CD4-positive, CD25-positive, alpha-beta regulatory T cell (primary cell): ENCODE measurements around the gene PRSS38. TPM values are rescaled to one million over a fixed set of nuclear protein-coding genes. Genes with fewer than 3 reads are reported as not detected.

ENCODE experiments used
- ATAC-seq, 2 donors: fragments of 150-1000 bp; cut with Tn5 transposase; one replicate each; pipeline ENCODE4 v1.10.0; 2021; ENCODE audit warnings: low read depth in 2 of 2, moderate number of reproducible peaks in 2 of 2, moderate library complexity in 1 of 2
- DNase-seq, 3 donors: peaks; one replicate each; pipeline versions ENCODE4 v3.0.0 to v3.0.0-alpha.2; 2012 to 2022; ENCODE audit warnings: mixed read lengths in 1 of 3
- H3K27ac ChIP-seq: one replicate; pipeline ENCODE4 v1.7.0; 2013; ENCODE audit warnings: mild to moderate bottlenecking, low read length; ENCODE audit not compliant: insufficient read depth, poor library complexity, severe bottlenecking
- H3K27me3 ChIP-seq: one replicate; pipeline ENCODE4 v1.7.0; 2013; ENCODE audit warnings: low read length; ENCODE audit not compliant: control insufficient read depth, insufficient read depth
- H3K36me3 ChIP-seq: one replicate; pipeline ENCODE4 v1.7.0; 2013; ENCODE audit warnings: mild to moderate bottlenecking, low read length, moderate library complexity; ENCODE audit not compliant: control insufficient read depth, insufficient read depth
- H3K4me1 ChIP-seq: 2 replicates; pipeline ENCODE4 v1.7.0; 2013; ENCODE audit warnings: mild to moderate bottlenecking, low read length; ENCODE audit not compliant: insufficient read depth, control insufficient read depth, poor library complexity, severe bottlenecking
- H3K4me3 ChIP-seq: one replicate; pipeline ENCODE4 v1.7.0; 2013; ENCODE audit warnings: low read depth, mild to moderate bottlenecking, low read length, moderate library complexity
- H3K9me3 ChIP-seq, 2 experiments: 1 replicate in 1 of 2; 2 replicates in 1 of 2; pipeline ENCODE4 v1.7.0; 2013; ENCODE audit warnings: low read length in 2 of 2, mild to moderate bottlenecking in 1 of 2, moderate library complexity in 1 of 2; ENCODE audit not compliant: control insufficient read depth in 2 of 2
- H3K27ac Mint-ChIP-seq, 3 donors: one replicate each; pipeline ENCODE4 v1.8.0; 2020 to 2022; ENCODE audit warnings: mild to moderate bottlenecking in 3 of 3, mixed read lengths in 3 of 3, moderate library complexity in 2 of 3
- H3K27me3 Mint-ChIP-seq: one replicate; pipeline ENCODE4 v1.8.0; 2022; ENCODE audit warnings: mild to moderate bottlenecking, mixed read lengths
- H3K36me3 Mint-ChIP-seq: one replicate; pipeline ENCODE4 v1.8.0; 2020; ENCODE audit warnings: mixed read lengths
- H3K4me1 Mint-ChIP-seq, 4 donors: one replicate each; pipeline ENCODE4 v1.8.0; 2020 to 2022; ENCODE audit warnings: mixed read lengths in 4 of 4, mild to moderate bottlenecking in 1 of 4
- H3K4me3 Mint-ChIP-seq, 4 donors: one replicate each; pipeline ENCODE4 v1.8.0; 2020 to 2022; ENCODE audit warnings: mild to moderate bottlenecking in 4 of 4, mixed read lengths in 4 of 4, moderate library complexity in 3 of 4
- H3K9me3 Mint-ChIP-seq, 7 donors: one replicate each; pipeline ENCODE4 v1.8.0; 2020 to 2022; ENCODE audit warnings: mixed read lengths in 7 of 7, mild to moderate bottlenecking in 3 of 7, moderate library complexity in 2 of 7
- polyA plus RNA-seq, 4 donors: library from polyadenylated mRNA; unstranded; fragments of 300-500 nt; fragmentation: Illumina TruSeq; gene quantifications; one replicate each; pipeline ENCODE4 v1.2.3, GENCODE V29; 2021
- total RNA-seq: library from RNA; stranded (reverse); gene quantifications from one replicate; pipeline ENCODE4 v1.2.3, GENCODE V29; 2022

The PRSS38 gene
- total and polyA plus RNA-seq, 5 donors from 2014 or later: not detected

DNA sequence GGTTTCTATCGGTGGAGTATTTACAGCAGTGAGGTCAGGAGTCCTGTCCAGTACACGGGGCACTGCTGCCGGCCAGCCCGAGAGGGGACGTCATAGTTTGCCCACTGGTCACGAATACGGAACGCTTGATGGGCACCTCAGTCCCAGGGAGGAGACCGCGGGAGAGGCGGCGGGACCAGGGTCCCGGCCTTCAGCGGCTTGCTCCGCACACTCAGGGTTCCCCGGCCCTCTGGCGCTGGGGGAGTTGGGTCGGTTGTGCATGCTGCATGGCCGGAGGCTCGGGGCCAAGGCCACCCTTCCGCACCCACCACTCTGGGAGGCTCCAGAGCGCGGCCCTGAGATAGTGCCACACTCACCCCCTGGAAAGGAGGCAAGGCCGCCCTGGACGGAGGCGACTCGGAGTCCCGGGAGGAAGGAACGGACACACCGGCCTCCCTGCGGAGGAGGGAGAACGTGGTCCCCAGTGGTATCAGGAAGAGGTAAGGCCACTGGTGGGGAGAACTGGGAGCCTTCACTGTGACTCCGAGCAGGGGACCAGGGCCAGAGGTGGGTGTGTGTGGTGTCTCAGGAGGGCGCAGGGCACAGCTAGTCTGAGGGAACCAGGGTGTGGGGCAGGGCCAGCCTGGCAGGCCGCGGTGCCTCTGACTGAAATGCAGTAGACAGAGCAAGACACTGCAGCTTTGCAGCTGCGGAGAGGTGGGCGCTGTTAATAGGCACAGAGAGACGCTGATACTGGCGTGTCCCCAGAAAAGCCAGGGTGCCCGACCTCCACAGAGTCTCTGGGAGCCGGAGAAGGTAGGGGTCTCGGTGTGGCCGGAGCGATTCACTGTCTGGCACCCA lies 28.6 kb upstream of the PRSS38 start:
- Histone ChIP-seq H3K9me3 (no peaks in the 10 kb centered on the region), H3K27me3 (no peaks in the 10 kb centered on the region), H3K36me3 (no peaks in the 10 kb centered on the region), H3K4me1 (peaks cover 24% of the 10 kb centered on the region), H3K27ac (peak overlapping the region; percentile 56), H3K4me3 (peak overlapping the region; percentile 83)
- H3K36me3 Mint-ChIP-seq: peaks cover 5% of the 10 kb centered on the region
- H3K9me3 Mint-ChIP-seq: no peaks in the 10 kb centered on the region
- DNase-seq: no peak
- H3K4me3 Mint-ChIP-seq: peak overlapping the region; percentile 84 to 94 (median 90)
- H3K4me1 Mint-ChIP-seq: peaks cover 0 to 33% (median 14%) of the 10 kb centered on the region in 4 donors
- peak overlapping the region in 2 of 3 donors; percentile 81 to 86 for H3K27ac Mint-ChIP-seq
- no peaks in the 10 kb centered on the region for H3K27me3 Mint-ChIP-seq
- no peak for ATAC-seq

DNA sequence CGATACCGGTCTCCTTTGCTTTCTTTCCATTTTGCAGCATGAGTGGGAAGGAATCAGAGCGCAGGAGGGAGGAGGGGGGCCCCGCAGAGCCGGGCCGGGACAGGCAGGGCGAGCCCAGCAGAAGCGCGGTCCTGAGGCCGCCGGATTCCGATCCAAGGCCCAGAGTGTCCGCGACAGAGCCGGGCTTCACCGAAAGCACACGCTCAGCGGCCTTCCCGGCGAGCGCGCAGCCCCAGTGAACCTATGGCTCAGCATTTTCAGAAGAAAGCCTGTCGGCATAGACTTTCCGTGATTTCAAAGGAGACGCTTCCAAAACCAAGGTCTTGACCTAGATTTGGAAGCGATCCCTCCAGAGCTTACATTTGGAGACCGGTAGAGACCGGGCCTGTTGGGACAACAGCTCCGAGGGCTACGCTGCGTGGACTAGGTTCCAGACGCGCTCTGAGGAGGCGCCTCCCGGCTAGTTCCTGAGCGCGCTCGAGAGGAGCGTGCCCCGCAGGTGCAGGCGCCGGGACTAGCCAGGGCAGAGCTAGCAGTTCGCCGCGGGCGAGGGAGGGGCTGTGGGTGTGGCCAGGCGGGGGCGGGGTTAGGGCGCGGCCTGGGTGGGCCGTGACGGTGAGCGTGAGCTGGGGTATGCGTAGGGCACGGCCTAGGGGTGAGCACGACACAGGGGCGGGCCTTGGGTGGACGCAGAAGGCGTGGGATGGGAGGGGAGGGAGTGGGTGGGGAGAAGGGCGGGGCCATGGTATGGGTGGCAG lies 27.8 kb upstream of the PRSS38 start:
- peaks cover 24% of the 10 kb centered on the region for H3K4me1 ChIP-seq
- ATAC-seq: peak; percentile 94 to 96
- peak overlapping the region; percentile 56 for H3K27ac ChIP-seq
- H3K36me3 ChIP-seq: no peaks in the 10 kb centered on the region
- Mint-ChIP-seq H3K4me3 (peak overlapping the region; percentile 84 to 94 (median 90)), H3K4me1 (peaks cover 0 to 34% (median 14%) of the 10 kb centered on the region in 4 donors), H3K27me3 (no peaks in the 10 kb centered on the region), H3K27ac (peak overlapping the region in 2 of 3 donors; percentile 81 to 86), H3K36me3 (peaks cover under 1% of the 10 kb centered on the region), H3K9me3 (no peaks in the 10 kb centered on the region)
- H3K4me3 ChIP-seq: peak overlapping the region; percentile 83
- no peaks in the 10 kb centered on the region for H3K27me3 ChIP-seq
- DNase-seq: peak; percentile 93 to 97 (median 97)
- no peaks in the 10 kb centered on the region for H3K9me3 ChIP-seq

DNA sequence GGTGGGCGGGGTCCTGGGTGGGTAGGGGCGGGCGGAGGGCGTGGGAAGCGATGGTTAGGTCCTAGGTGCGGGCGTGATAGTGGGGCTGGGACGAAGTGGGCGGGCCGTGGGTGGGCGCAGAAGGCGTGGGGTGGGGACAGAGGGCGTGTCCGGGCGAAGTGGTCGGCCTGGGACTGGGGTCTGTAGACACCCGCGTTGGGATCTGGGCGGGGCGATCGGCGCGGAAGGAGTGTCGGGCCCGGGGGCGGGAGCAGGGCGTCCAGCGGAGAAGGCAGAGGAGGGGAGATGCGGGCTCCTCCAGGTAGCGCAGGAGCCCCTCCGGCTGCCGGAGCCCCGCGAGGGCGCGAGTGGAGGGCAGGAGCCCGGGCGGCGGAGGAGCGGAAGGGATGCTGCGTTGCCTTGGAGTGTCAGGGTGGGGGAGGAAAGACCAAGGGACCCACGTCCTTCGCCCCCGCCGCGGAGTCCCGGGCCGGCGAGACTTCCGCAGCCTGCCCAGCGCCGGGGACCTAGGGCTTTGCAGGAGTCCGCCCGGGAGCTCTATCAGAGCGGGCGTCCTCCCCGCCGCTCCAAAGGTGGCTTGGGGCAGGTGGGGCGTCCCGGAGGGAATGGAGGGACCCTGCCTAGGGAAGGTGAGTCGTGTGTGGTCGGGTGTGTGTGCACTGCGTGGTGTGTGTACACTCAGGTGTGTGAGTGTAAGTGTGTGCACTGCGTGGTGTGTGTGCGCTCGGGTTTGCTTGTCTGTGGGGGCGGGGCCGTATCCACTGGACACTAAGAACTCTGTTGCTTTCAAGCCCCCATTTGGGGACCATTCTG lies 27.0 kb upstream of the PRSS38 start:
- Histone ChIP-seq H3K36me3 (no peaks in the 10 kb centered on the region), H3K27ac (peak overlapping the region; percentile 62), H3K27me3 (no peaks in the 10 kb centered on the region), H3K4me3 (peak overlapping the region; percentile 59), H3K9me3 (no peaks in the 10 kb centered on the region), H3K4me1 (peaks cover 24% of the 10 kb centered on the region)
- H3K36me3 Mint-ChIP-seq: no peaks in the 10 kb centered on the region
- H3K27ac Mint-ChIP-seq: peak overlapping the region in 2 of 3 donors; percentile 35 to 51
- DNase-seq: peak in 1 of 3 donors; percentile 81
- H3K4me3 Mint-ChIP-seq: peak overlapping the region; percentile 84 to 94 (median 90)
- peaks cover 0 to 28% (median 14%) of the 10 kb centered on the region in 4 donors for H3K4me1 Mint-ChIP-seq
- peak; percentile 50 to 57 for ATAC-seq
- no peaks in the 10 kb centered on the region for H3K27me3 Mint-ChIP-seq
- H3K9me3 Mint-ChIP-seq: no peaks in the 10 kb centered on the region

DNA sequence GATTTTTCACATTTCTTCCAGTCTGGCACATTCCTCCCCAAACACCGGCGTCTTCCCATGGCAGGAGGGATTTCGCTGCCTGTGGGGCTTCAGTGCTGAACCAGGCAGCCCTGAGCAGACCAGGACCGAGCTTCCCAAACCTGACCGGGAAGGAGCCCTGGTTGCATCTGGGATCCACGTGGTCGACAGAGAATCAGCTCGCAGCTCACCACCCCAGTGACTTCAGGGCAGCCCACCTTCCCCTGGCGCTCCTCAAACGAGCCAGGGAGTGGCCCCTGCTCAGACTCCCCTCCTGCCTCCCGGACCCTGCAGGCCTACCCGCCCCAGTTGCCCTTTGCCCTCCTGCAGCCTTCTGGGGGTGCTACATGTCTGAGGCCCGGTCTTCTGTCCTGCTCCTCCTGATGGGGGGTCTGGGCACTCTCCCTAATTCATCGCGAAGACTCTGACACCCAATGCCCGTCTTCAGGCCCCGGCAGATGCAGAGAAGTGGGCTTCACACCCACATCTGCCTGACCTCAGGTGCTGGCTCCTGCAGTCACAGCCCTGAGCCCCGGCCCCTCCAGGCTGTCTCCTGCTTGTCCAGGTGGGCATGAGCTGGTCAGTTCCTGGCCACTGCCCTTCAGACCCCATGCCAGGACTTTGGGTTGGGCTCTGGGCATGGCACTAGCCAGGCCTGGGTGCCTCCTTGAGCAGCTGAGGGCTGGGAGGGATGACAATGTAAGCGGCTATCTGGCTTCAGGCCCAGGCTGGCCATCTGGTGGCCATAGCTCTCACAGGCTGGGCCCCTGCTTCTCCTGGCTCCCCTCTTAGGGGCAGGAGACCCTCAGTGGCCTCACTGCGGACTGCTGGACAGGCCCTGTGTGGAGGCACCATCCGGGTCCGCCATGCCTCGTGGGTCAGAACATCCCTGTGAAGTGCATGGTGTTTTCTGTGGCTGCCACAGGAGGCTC lies 26.1 kb upstream of the PRSS38 start:
- Mint-ChIP-seq H3K36me3 (no peaks in the 10 kb centered on the region), H3K4me3 (peak overlapping the region; percentile 84 to 94 (median 90)), H3K4me1 (peaks cover 0 to 28% (median 14%) of the 10 kb centered on the region in 4 donors), H3K27ac (peak overlapping the region in 2 of 3 donors; percentile 35 to 79), H3K9me3 (no peaks in the 10 kb centered on the region), H3K27me3 (no peaks in the 10 kb centered on the region)
- H3K27me3 ChIP-seq: no peaks in the 10 kb centered on the region
- no peaks in the 10 kb centered on the region for H3K9me3 ChIP-seq
- ATAC-seq (no peak), DNase-seq (no peak)
- peak overlapping the region; percentile 62 for H3K27ac ChIP-seq
- H3K4me3 ChIP-seq: peak overlapping the region; percentile 59
- H3K4me1 ChIP-seq: peaks cover 24% of the 10 kb centered on the region
- H3K36me3 ChIP-seq: no peaks in the 10 kb centered on the region

DNA sequence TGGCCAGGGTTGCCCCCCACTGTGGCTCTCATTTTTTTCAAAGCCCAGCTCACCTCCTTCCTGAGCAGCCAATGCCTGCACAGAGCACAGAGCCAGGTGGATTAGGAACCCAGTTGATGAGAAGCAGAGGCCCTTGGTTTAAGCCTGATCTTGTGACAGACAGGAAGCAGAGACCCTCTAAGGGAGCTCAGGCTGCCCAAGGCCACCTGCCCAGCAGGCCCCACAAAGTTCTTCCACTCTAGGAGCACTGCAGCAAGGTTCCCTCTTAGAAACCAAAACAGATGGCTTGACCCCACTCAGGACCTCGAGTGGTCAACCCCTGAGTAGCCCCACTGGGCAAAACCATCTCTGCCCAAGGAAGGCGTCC lies 25.5 kb upstream of the PRSS38 start:
- Mint-ChIP-seq H3K9me3 (no peaks in the 10 kb centered on the region), H3K27ac (peak overlapping the region in 1 of 3 donors; percentile 33), H3K27me3 (no peaks in the 10 kb centered on the region), H3K36me3 (no peaks in the 10 kb centered on the region), H3K4me3 (peak overlapping the region in 2 of 4 donors; percentile 84 to 92), H3K4me1 (peaks cover 0 to 28% (median 14%) of the 10 kb centered on the region in 4 donors)
- Histone ChIP-seq H3K4me1 (peaks cover 24% of the 10 kb centered on the region), H3K4me3 (no peak overlapping the region), H3K27ac (no peak overlapping the region), H3K9me3 (no peaks in the 10 kb centered on the region), H3K36me3 (no peaks in the 10 kb centered on the region), H3K27me3 (no peaks in the 10 kb centered on the region)
- no peak for ATAC-seq
- no peak for DNase-seq

DNA sequence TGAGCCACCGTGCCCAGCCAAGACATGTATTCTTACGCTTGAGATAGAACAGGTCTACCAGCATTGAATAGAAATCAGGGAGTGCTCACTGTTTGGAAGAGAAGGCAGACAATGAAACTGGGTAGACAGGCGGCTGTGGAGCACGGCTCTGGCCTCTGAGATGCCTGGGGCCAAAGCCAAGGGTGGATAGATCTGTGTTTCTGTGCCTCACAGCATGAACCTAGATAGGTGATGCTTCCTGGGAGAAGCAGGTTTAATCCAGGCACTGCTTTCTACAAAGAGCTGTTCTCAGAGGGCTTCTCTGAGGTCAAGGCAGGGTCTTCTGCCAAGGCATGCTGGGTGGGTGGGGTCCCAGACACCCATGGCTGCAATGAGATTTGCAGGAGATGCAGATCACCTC lies 24.6 kb upstream of the PRSS38 start:
- Histone ChIP-seq H3K27ac (no peak overlapping the region), H3K4me3 (no peak overlapping the region), H3K9me3 (no peaks in the 10 kb centered on the region), H3K27me3 (no peaks in the 10 kb centered on the region), H3K36me3 (no peaks in the 10 kb centered on the region), H3K4me1 (peaks cover 24% of the 10 kb centered on the region)
- H3K4me3 Mint-ChIP-seq: peak overlapping the region; percentile 4 to 70 (median 56)
- H3K27ac Mint-ChIP-seq: peak overlapping the region in 2 of 3 donors; percentile 3 to 33
- no peaks in the 10 kb centered on the region for H3K27me3 Mint-ChIP-seq
- H3K4me1 Mint-ChIP-seq: peaks cover 0 to 28% (median 14%) of the 10 kb centered on the region in 4 donors
- H3K36me3 Mint-ChIP-seq: no peaks in the 10 kb centered on the region
- ATAC-seq (no peak), DNase-seq (no peak)
- H3K9me3 Mint-ChIP-seq: no peaks in the 10 kb centered on the region
